ENCODE results near the gene NMT2. TPM values are rescaled to one million over a fixed set of nuclear protein-coding genes. Genes with fewer than 3 reads are reported as not detected.

NMT2 gene
- total RNA-seq (31.1 TPM), polyA plus RNA-seq (19.6 TPM)
- long read RNA-seq, donor 1, result 0 reads
- long read RNA-seq, donor 2, result 0 reads
- long read RNA-seq, donor 3, partial matches to known transcripts, result 0 of 1 reads
- long read RNA-seq, donor 3, other reads (novel, unspliced or antisense), result 0 of 1 reads
- long read RNA-seq, donor 4, result 0 reads
- long read RNA-seq, donor 5, transcript NMT2-202 (12 exons, 2,907 nt), result major isoform, 5 of 5 reads
- long read RNA-seq, donor 5, partial matches to known transcripts, result 0 of 5 reads
- long read RNA-seq, donor 5, other reads (novel, unspliced or antisense), result 0 of 5 reads
- long read RNA-seq, donor 6, transcript NMT2-202 (12 exons, 2,907 nt), result major isoform, 6 of 7 reads
- long read RNA-seq, donor 6, partial matches to known transcripts, result 0 of 7 reads
- long read RNA-seq, donor 6, other reads (novel, unspliced or antisense), result 0 of 7 reads
- long read RNA-seq, donor 7, partial matches to known transcripts, result 0 of 4 reads
- long read RNA-seq, donor 7, other reads (novel, unspliced or antisense), result 0 of 4 reads
- long read RNA-seq, donor 8, partial matches to known transcripts, result 0 of 1 reads
- long read RNA-seq, donor 8, other reads (novel, unspliced or antisense), result 0 of 1 reads
- long read RNA-seq, donor 9, partial matches to known transcripts, result 0 of 4 reads
- long read RNA-seq, donor 9, other reads (novel, unspliced or antisense), result 0 of 4 reads
- long read RNA-seq, donor 10, partial matches to known transcripts, result 0 of 2 reads
- long read RNA-seq, donor 10, other reads (novel, unspliced or antisense), result 0 of 2 reads

- no peaks in the 10 kb centered on the region for H3K9me3 ChIP-seq (ENCODE audit: control insufficient read depth in 2 of 2, insufficient read depth in 1 of 2, low read length in 1 of 2)
- H3K4me3 ChIP-seq (ENCODE audit: low read length in 2 of 2), result peak within 1 kb of the TSS; percentile 70 to 98
- peaks cover 18 to 42% of the 10 kb centered on the region in 2 donors for H3K4me1 ChIP-seq (ENCODE audit: control insufficient read depth in 2 of 2, insufficient read depth in 2 of 2, low read length in 2 of 2)
- no peaks in the 10 kb centered on the region for H3K36me3 ChIP-seq (ENCODE audit: control insufficient read depth in 2 of 2, insufficient read depth in 2 of 2, low read length in 1 of 2)
- H3K27me3 ChIP-seq (ENCODE audit: control insufficient read depth in 2 of 2, insufficient read depth in 1 of 2, low read length in 1 of 2), result no peaks in the 10 kb centered on the region
- WGBS, result under 1% methylated on average over 66 of the region's 70 CpGs
- peak within 1 kb of the TSS; percentile 92 to 97 for H3K27ac ChIP-seq (ENCODE audit: low read depth in 1 of 2, low read length in 1 of 2)
- peak in 6 of 9 donors; percentile 70 to 87 (median 76) for DNase-seq (ENCODE audit: low read depth in 6 of 9, low spot score in 9 of 9)
Observed at GRCh38 chr10:15168291-15168785, at the start of gene NMT2. Gene NMT2 (minus strand): TSS chr10:15168693. CDS start chr10:15168612, 81 bp downstream.

GRCh38 chr10:15216700-15217099, 48.2 kb upstream of the NMT2 start:
- Histone ChIP-seq H3K9me3 (ENCODE audit: control insufficient read depth in 2 of 2, insufficient read depth in 1 of 2, low read length in 1 of 2) (no peaks in the 10 kb centered on the region), H3K4me3 (ENCODE audit: low read length in 2 of 2) (no peak overlapping the region), H3K27me3 (ENCODE audit: control insufficient read depth in 2 of 2, insufficient read depth in 1 of 2, low read length in 1 of 2) (no peaks in the 10 kb centered on the region), H3K27ac (ENCODE audit: low read depth in 1 of 2, low read length in 1 of 2) (no peak overlapping the region), H3K36me3 (ENCODE audit: control insufficient read depth in 2 of 2, insufficient read depth in 2 of 2, low read length in 1 of 2) (peaks cover 4 to 10% of the 10 kb centered on the region in 2 donors), H3K4me1 (ENCODE audit: control insufficient read depth in 2 of 2, insufficient read depth in 2 of 2, low read length in 2 of 2) (no peaks in the 10 kb centered on the region)
- no peak for DNase-seq (ENCODE audit: low read depth in 6 of 9, low spot score in 9 of 9)
- WGBS, result 92% methylated on average over 6 of the region's 6 CpGs

- peaks cover 6 to 14% of the 10 kb centered on the region in 2 donors for H3K4me1 ChIP-seq (ENCODE audit: control insufficient read depth in 2 of 2, insufficient read depth in 2 of 2, low read length in 2 of 2)
- no peaks in the 10 kb centered on the region for H3K27me3 ChIP-seq (ENCODE audit: control insufficient read depth in 2 of 2, insufficient read depth in 1 of 2, low read length in 1 of 2)
- DNase-seq (ENCODE audit: low read depth in 6 of 9, low spot score in 9 of 9), result no peak
- H3K4me3 ChIP-seq (ENCODE audit: low read length in 2 of 2), result no peak overlapping the region
- WGBS, result 96% methylated on average over 17 of the region's 17 CpGs
- H3K36me3 ChIP-seq (ENCODE audit: control insufficient read depth in 2 of 2, insufficient read depth in 2 of 2, low read length in 1 of 2), result peaks cover 4 to 10% of the 10 kb centered on the region in 2 donors
- no peaks in the 10 kb centered on the region for H3K9me3 ChIP-seq (ENCODE audit: control insufficient read depth in 2 of 2, insufficient read depth in 1 of 2, low read length in 1 of 2)
- H3K27ac ChIP-seq (ENCODE audit: low read depth in 1 of 2, low read length in 1 of 2), result no peak overlapping the region
Observed at GRCh38 chr10:15214237-15214636, 45.7 kb upstream of the NMT2 start.

GRCh38 chr10:15213461-15213861, 45.0 kb upstream of the NMT2 start:
- H3K4me3 ChIP-seq (ENCODE audit: low read length in 2 of 2), result no peak overlapping the region
- WGBS, result 98% methylated on average over 18 of the region's 18 CpGs
- H3K36me3 ChIP-seq (ENCODE audit: control insufficient read depth in 2 of 2, insufficient read depth in 2 of 2, low read length in 1 of 2), result peaks cover 4 to 10% of the 10 kb centered on the region in 2 donors
- H3K27me3 ChIP-seq (ENCODE audit: control insufficient read depth in 2 of 2, insufficient read depth in 1 of 2, low read length in 1 of 2), result no peaks in the 10 kb centered on the region
- H3K9me3 ChIP-seq (ENCODE audit: control insufficient read depth in 2 of 2, insufficient read depth in 1 of 2, low read length in 1 of 2), result no peaks in the 10 kb centered on the region
- DNase-seq (ENCODE audit: low read depth in 6 of 9, low spot score in 9 of 9), result no peak
- H3K4me1 ChIP-seq (ENCODE audit: control insufficient read depth in 2 of 2, insufficient read depth in 2 of 2, low read length in 2 of 2), result peaks cover 10 to 16% of the 10 kb centered on the region in 2 donors
- no peak overlapping the region for H3K27ac ChIP-seq (ENCODE audit: low read depth in 1 of 2, low read length in 1 of 2)

GRCh38 chr10:15211464-15211979, 43.0 kb upstream of the NMT2 start:
- Histone ChIP-seq H3K9me3 (ENCODE audit: control insufficient read depth in 2 of 2, insufficient read depth in 1 of 2, low read length in 1 of 2) (no peaks in the 10 kb centered on the region), H3K4me1 (ENCODE audit: control insufficient read depth in 2 of 2, insufficient read depth in 2 of 2, low read length in 2 of 2) (peaks cover 15 to 30% of the 10 kb centered on the region in 2 donors), H3K27me3 (ENCODE audit: control insufficient read depth in 2 of 2, insufficient read depth in 1 of 2, low read length in 1 of 2) (no peaks in the 10 kb centered on the region), H3K36me3 (ENCODE audit: control insufficient read depth in 2 of 2, insufficient read depth in 2 of 2, low read length in 1 of 2) (peaks cover 4 to 10% of the 10 kb centered on the region in 2 donors), H3K27ac (ENCODE audit: low read depth in 1 of 2, low read length in 1 of 2) (no peak overlapping the region), H3K4me3 (ENCODE audit: low read length in 2 of 2) (no peak overlapping the region)
- DNase-seq (ENCODE audit: low read depth in 6 of 9, low spot score in 9 of 9), result no peak
- 98% methylated on average over 6 of the region's 6 CpGs for WGBS

GRCh38 chr10:15210521-15210920, 42.0 kb upstream of the NMT2 start:
- Histone ChIP-seq H3K36me3 (ENCODE audit: control insufficient read depth in 2 of 2, insufficient read depth in 2 of 2, low read length in 1 of 2) (peaks cover 4 to 10% of the 10 kb centered on the region in 2 donors), H3K27me3 (ENCODE audit: control insufficient read depth in 2 of 2, insufficient read depth in 1 of 2, low read length in 1 of 2) (no peaks in the 10 kb centered on the region), H3K4me1 (ENCODE audit: control insufficient read depth in 2 of 2, insufficient read depth in 2 of 2, low read length in 2 of 2) (peaks cover 15 to 30% of the 10 kb centered on the region in 2 donors), H3K27ac (ENCODE audit: low read depth in 1 of 2, low read length in 1 of 2) (no peak overlapping the region), H3K9me3 (ENCODE audit: control insufficient read depth in 2 of 2, insufficient read depth in 1 of 2, low read length in 1 of 2) (no peaks in the 10 kb centered on the region), H3K4me3 (ENCODE audit: low read length in 2 of 2) (no peak overlapping the region)
- WGBS, result 89% methylated on average over 8 of the region's 8 CpGs
- DNase-seq (ENCODE audit: low read depth in 6 of 9, low spot score in 9 of 9), result no peak

- no peak overlapping the region for H3K27ac ChIP-seq (ENCODE audit: low read depth in 1 of 2, low read length in 1 of 2)
- 23% methylated on average over 14 of the region's 14 CpGs for WGBS
- peak; percentile 45 to 89 (median 74) for DNase-seq (ENCODE audit: low read depth in 6 of 9, low spot score in 9 of 9)
Observed at GRCh38 chr10:15209827-15210509, 41.5 kb upstream of the NMT2 start.

GRCh38 chr10:15208221-15208620, 39.7 kb upstream of the NMT2 start:
- no peaks in the 10 kb centered on the region for H3K9me3 ChIP-seq (ENCODE audit: control insufficient read depth in 2 of 2, insufficient read depth in 1 of 2, low read length in 1 of 2)
- peak in 2 of 9 donors; percentile 25 to 36 for DNase-seq (ENCODE audit: low read depth in 6 of 9, low spot score in 9 of 9)
- peak overlapping the region; percentile 86 to 96 for H3K27ac ChIP-seq (ENCODE audit: low read depth in 1 of 2, low read length in 1 of 2)
- no peak overlapping the region for H3K4me3 ChIP-seq (ENCODE audit: low read length in 2 of 2)
- peaks cover under 1 to 2% of the 10 kb centered on the region in 2 donors for H3K36me3 ChIP-seq (ENCODE audit: control insufficient read depth in 2 of 2, insufficient read depth in 2 of 2, low read length in 1 of 2)
- H3K4me1 ChIP-seq (ENCODE audit: control insufficient read depth in 2 of 2, insufficient read depth in 2 of 2, low read length in 2 of 2), result peaks cover 15 to 30% of the 10 kb centered on the region in 2 donors
- WGBS, result 75% methylated on average over 2 of the region's 2 CpGs
- H3K27me3 ChIP-seq (ENCODE audit: control insufficient read depth in 2 of 2, insufficient read depth in 1 of 2, low read length in 1 of 2), result no peaks in the 10 kb centered on the region

More at GRCh38 chr10:15209827-15210509, 41.5 kb upstream of the NMT2 start:
- peaks cover 4 to 10% of the 10 kb centered on the region in 2 donors for H3K36me3 ChIP-seq (ENCODE audit: control insufficient read depth in 2 of 2, insufficient read depth in 2 of 2, low read length in 1 of 2)
- no peaks in the 10 kb centered on the region for H3K27me3 ChIP-seq (ENCODE audit: control insufficient read depth in 2 of 2, insufficient read depth in 1 of 2, low read length in 1 of 2)
- peaks cover 15 to 30% of the 10 kb centered on the region in 2 donors for H3K4me1 ChIP-seq (ENCODE audit: control insufficient read depth in 2 of 2, insufficient read depth in 2 of 2, low read length in 2 of 2)
- H3K4me3 ChIP-seq (ENCODE audit: low read length in 2 of 2), result no peak overlapping the region
- H3K9me3 ChIP-seq (ENCODE audit: control insufficient read depth in 2 of 2, insufficient read depth in 1 of 2, low read length in 1 of 2), result no peaks in the 10 kb centered on the region
